ENCODE measurements around the gene NPHP4. TPM values are rescaled to one million over a fixed set of nuclear protein-coding genes. Genes with fewer than 3 reads are reported as not detected.

NPHP4 gene
- total and polyA plus RNA-seq, 9 of the 15 experiments (the other 6 are each of a cell fraction or from before 2014, with no cell fraction given): 0.52 to 26.2 (median 6.7) TPM

GRCh38 chr1:5885471-5886139 is 106.6 kb downstream of the NPHP4 start (continued):
- peak; percentile 96 to 98 for TF ChIP-seq KDM1A (IDR thresholded peaks at IDR 0.05)
- no peak for TF ChIP-seq ZNF12 (CRISPR knock-in tag; IDR thresholded peaks at IDR 0.05)
- TF ChIP-seq NCOA1 (IDR thresholded peaks at IDR 0.05; ENCODE audit: low read depth): peak; percentile 89
- peak in 1 of 2 experiments; percentile 90; a peak in 2 of 4 replicates for TF ChIP-seq TEAD1 (CRISPR knock-in tag; IDR thresholded peaks at IDR 0.05)
- TF ChIP-seq TARDBP (IDR thresholded peaks at IDR 0.05): peak; percentile 97
- peak; percentile 90 for TF ChIP-seq ESRRA (IDR thresholded peaks at IDR 0.05; ENCODE audit: borderline replicate concordance, low read depth)
- peak; percentile 99 for TF ChIP-seq PML (IDR thresholded peaks at IDR 0.05; ENCODE audit: low read length)
- TF ChIP-seq DMBX1 (CRISPR knock-in tag; IDR thresholded peaks at IDR 0.05; ENCODE audit: borderline replicate concordance): peak; percentile 93
- peak; percentile 26; the same call in 1 of the 2 replicates for TF ChIP-seq SP1 (CRISPR knock-in tag; IDR thresholded peaks at IDR 0.05)
- TF ChIP-seq RCOR1 (IDR thresholded peaks at IDR 0.05; ENCODE audit: borderline replicate concordance in 1 of 2, low read depth in 2 of 2, low read length in 2 of 2): peak; percentile 64 to 99; a peak in 3 of 4 replicates
- no peak for TF ChIP-seq NKRF (IDR thresholded peaks at IDR 0.05; ENCODE audit: borderline replicate concordance)
- peak; percentile 65; the same call in 1 of the 2 replicates for TF ChIP-seq MBD2 (IDR thresholded peaks at IDR 0.05; ENCODE audit: borderline replicate concordance, low read depth)
- 0 out of 2 replicates have a peak, but pooled peaks have one; percentile 10 for TF ChIP-seq THAP7 (CRISPR knock-in tag; IDR thresholded peaks at IDR 0.05)
- TF ChIP-seq ZNF778 (CRISPR knock-in tag; IDR thresholded peaks at IDR 0.05): no peak
- peak; percentile 99 for TF ChIP-seq CBFA2T2 (conservative IDR thresholded peaks at IDR 0.05)
- no peak for TF ChIP-seq RBM15 (IDR thresholded peaks at IDR 0.05; ENCODE audit: insufficient read depth, low read length)
- TF ChIP-seq IFI16 (CRISPR knock-in tag; IDR thresholded peaks at IDR 0.05): no peak
- TF ChIP-seq CC2D1A (IDR thresholded peaks at IDR 0.05): peak; percentile 98
- TF ChIP-seq ZC3H11A (IDR thresholded peaks at IDR 0.05; ENCODE audit: low read depth, low read length): no peak
- TF ChIP-seq SMARCA4 (IDR thresholded peaks at IDR 0.05): peak; percentile 100
- no peak for TF ChIP-seq ZNF184 (CRISPR knock-in tag; IDR thresholded peaks at IDR 0.05)
- peak; percentile 96 for TF ChIP-seq SMAD1 (IDR thresholded peaks at IDR 0.05; ENCODE audit: low read depth, low read length, partially characterized antibody)
- 0 out of 2 replicates have a peak, but pooled peaks have one; percentile 37 for TF ChIP-seq THRB (CRISPR knock-in tag; conservative IDR thresholded peaks at IDR 0.05)
- no peak for TF ChIP-seq ZZZ3 (IDR thresholded peaks at IDR 0.05)
- no peak for TF ChIP-seq FOXP1 (CRISPR knock-in tag; IDR thresholded peaks at IDR 0.05)
- no peak for TF ChIP-seq BRCA1 (IDR thresholded peaks at IDR 0.05)
- no peak for TF ChIP-seq BRCA1 (CRISPR knock-in tag; IDR thresholded peaks at IDR 0.05)
- peak; percentile 38; the same call in 1 of the 2 replicates for TF ChIP-seq MECOM (CRISPR knock-in tag; IDR thresholded peaks at IDR 0.05)
- TF ChIP-seq MAFK (IDR thresholded peaks at IDR 0.05; ENCODE audit: low read length): no peak
